ENCODE measurements around the gene SLC1A3. TPM values are rescaled to one million over a fixed set of nuclear protein-coding genes. Genes with fewer than 3 reads are reported as not detected.

The SLC1A3 gene
- total RNA-seq, 1 donor from 2014 or later: not detected

- intact Hi-C loops (cut with micrococcal nuclease): no loop called here
- H3K4me1 Mint-ChIP-seq (ENCODE audit: low read depth): peaks cover 10% of the 10 kb centered on the region
These were observed 122.5 kb downstream of the SLC1A3 start for GRCh38 chr5:36728697-36729543.

GRCh38 chr5:36730537-36731216 is 124.3 kb downstream of the SLC1A3 start:
- no peaks in the 10 kb centered on the region for H3K4me1 Mint-ChIP-seq (ENCODE audit: low read depth)
- H3K27ac Mint-ChIP-seq: no peak overlapping the region
- H3K9me3 Mint-ChIP-seq: no peaks in the 10 kb centered on the region
- no peaks in the 10 kb centered on the region for H3K36me3 Mint-ChIP-seq (ENCODE audit: low read depth)
- peaks cover 8% of the 10 kb centered on the region for H3K27me3 Mint-ChIP-seq (ENCODE audit: low read depth)
- intact Hi-C loops (cut with micrococcal nuclease): no loop called here
- H3K4me3 Mint-ChIP-seq (ENCODE audit: low read depth): no peak overlapping the region
- DNase-seq (ENCODE audit: low spot score): no peak

More at GRCh38 chr5:36728697-36729543, 122.5 kb downstream of the SLC1A3 start:
- Mint-ChIP-seq H3K27me3 (ENCODE audit: low read depth) (peaks cover 2% of the 10 kb centered on the region), H3K27ac (no peak overlapping the region), H3K9me3 (no peaks in the 10 kb centered on the region), H3K36me3 (ENCODE audit: low read depth) (no peaks in the 10 kb centered on the region), H3K4me3 (ENCODE audit: low read depth) (no peak overlapping the region)
- DNase-seq (ENCODE audit: low spot score): no peak

- DNase-seq (ENCODE audit: low spot score): no peak
- Mint-ChIP-seq H3K4me3 (ENCODE audit: low read depth) (no peak overlapping the region), H3K4me1 (ENCODE audit: low read depth) (no peaks in the 10 kb centered on the region), H3K36me3 (ENCODE audit: low read depth) (no peaks in the 10 kb centered on the region), H3K27ac (no peak overlapping the region), H3K27me3 (ENCODE audit: low read depth) (peaks cover 11% of the 10 kb centered on the region), H3K9me3 (no peaks in the 10 kb centered on the region)
- intact Hi-C loops (cut with micrococcal nuclease): no loop called here
These were observed 126.8 kb downstream of the SLC1A3 start for GRCh38 chr5:36733183-36733582.

GRCh38 chr5:36734422-36734821 is 128.0 kb downstream of the SLC1A3 start:
- H3K4me3 Mint-ChIP-seq (ENCODE audit: low read depth): no peak overlapping the region
- peaks cover 12% of the 10 kb centered on the region for H3K27me3 Mint-ChIP-seq (ENCODE audit: low read depth)
- no peak for DNase-seq (ENCODE audit: low spot score)
- intact Hi-C loops (cut with micrococcal nuclease): no loop called here
- H3K27ac Mint-ChIP-seq: no peak overlapping the region
- H3K4me1 Mint-ChIP-seq (ENCODE audit: low read depth): peaks cover 2% of the 10 kb centered on the region
- no peaks in the 10 kb centered on the region for H3K36me3 Mint-ChIP-seq (ENCODE audit: low read depth)
- H3K9me3 Mint-ChIP-seq: no peaks in the 10 kb centered on the region

- Mint-ChIP-seq H3K27ac (no peak overlapping the region), H3K9me3 (no peaks in the 10 kb centered on the region), H3K4me1 (ENCODE audit: low read depth) (peaks cover 4% of the 10 kb centered on the region), H3K36me3 (ENCODE audit: low read depth) (no peaks in the 10 kb centered on the region), H3K27me3 (ENCODE audit: low read depth) (peaks cover 12% of the 10 kb centered on the region), H3K4me3 (ENCODE audit: low read depth) (no peak overlapping the region)
- intact Hi-C loops (cut with micrococcal nuclease): no loop called here
- no peak for DNase-seq (ENCODE audit: low spot score)
These were observed 129.5 kb downstream of the SLC1A3 start for GRCh38 chr5:36735891-36736290.

All from activated T-helper 2 cell treated with anti-CD3 and anti-CD28 coated beads, Interferon-gamma antibody, Interleukin-2, Interleukin-4, amounts not matched to agents 10 μg/mL and 5 μg/mL and 100 μg/mL, durations not matched to agents 14 hours and 24 hours and 36 hours (primary cell).